ENCODE data around the gene PTPRD. TPM values are rescaled to one million over a fixed set of nuclear protein-coding genes. Genes with fewer than 3 reads are reported as not detected.

PTPRD gene
- total RNA-seq, 4 donors from 2014 or later, result 85.8 to 169 (median 135) TPM

DNA sequence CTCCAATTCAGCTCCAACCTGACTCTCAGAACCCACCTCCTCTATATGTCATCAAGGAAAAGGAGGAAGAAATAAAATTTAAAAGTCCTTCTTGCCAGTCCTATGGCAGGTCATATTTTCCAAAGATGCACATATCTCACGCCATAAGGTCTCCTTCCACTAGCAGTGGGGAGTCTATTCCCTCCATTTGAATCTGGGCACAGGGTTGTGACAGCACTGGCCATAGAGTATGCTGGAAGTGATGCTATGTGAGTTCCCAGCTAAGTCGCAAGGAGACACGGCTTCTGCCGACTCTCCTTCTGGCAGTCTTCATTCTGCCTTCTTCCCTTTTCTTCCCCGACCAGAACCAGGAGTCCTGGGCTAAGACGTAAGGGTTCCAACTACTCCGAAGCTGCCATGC is 1929.3 kb downstream of the PTPRD start:
- no peak for DNase-seq
- Histone ChIP-seq H3K27ac (no peak overlapping the region), H3K4me1 (no peaks in the 10 kb centered on the region), H3K27me3 (no peaks in the 10 kb centered on the region), H3K36me3 (no peaks in the 10 kb centered on the region), H3K9me3 (no peaks in the 10 kb centered on the region), H3K4me3 (no peak overlapping the region)
- TF ChIP-seq POLR2A (IDR thresholded peaks at IDR 0.05), result no peak
- TF ChIP-seq, protein P1, sequence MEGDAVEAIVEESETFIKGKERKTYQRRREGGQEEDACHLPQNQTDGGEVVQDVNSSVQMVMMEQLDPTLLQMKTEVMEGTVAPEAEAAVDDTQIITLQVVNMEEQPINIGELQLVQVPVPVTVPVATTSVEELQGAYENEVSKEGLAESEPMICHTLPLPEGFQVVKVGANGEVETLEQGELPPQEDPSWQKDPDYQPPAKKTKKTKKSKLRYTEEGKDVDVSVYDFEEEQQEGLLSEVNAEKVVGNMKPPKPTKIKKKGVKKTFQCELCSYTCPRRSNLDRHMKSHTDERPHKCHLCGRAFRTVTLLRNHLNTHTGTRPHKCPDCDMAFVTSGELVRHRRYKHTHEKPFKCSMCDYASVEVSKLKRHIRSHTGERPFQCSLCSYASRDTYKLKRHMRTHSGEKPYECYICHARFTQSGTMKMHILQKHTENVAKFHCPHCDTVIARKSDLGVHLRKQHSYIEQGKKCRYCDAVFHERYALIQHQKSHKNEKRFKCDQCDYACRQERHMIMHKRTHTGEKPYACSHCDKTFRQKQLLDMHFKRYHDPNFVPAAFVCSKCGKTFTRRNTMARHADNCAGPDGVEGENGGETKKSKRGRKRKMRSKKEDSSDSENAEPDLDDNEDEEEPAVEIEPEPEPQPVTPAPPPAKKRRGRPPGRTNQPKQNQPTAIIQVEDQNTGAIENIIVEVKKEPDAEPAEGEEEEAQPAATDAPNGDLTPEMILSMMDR (IDR thresholded peaks at IDR 0.05), result no peak

DNA sequence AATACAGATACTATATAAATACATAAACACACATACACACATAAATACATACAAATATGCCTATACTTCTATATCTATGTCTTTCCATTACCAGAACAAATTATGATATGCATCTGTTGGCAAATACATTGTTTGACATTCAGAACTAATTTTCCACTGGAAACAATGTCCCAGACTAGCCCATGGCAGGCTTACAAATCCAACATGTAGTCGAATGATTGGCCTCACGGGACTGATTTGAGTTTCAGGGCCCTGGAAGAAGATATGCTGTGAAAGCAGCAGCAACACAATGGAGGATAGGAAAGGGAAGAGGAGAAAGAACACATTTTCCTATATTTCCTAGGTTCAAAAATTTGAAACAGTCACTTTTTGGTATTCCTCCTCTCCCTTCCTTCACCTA is 1932.1 kb downstream of the PTPRD start:
- no peaks in the 10 kb centered on the region for H3K36me3 ChIP-seq
- H3K27me3 ChIP-seq, result no peaks in the 10 kb centered on the region
- H3K4me3 ChIP-seq, result no peak overlapping the region
- H3K4me1 ChIP-seq, result no peaks in the 10 kb centered on the region
- DNase-seq, result no peak
- TF ChIP-seq POLR2A (IDR thresholded peaks at IDR 0.05), result no peak
- TF ChIP-seq, protein P1 (IDR thresholded peaks at IDR 0.05), result no peak
- no peak overlapping the region for H3K27ac ChIP-seq
- no peaks in the 10 kb centered on the region for H3K9me3 ChIP-seq

DNA sequence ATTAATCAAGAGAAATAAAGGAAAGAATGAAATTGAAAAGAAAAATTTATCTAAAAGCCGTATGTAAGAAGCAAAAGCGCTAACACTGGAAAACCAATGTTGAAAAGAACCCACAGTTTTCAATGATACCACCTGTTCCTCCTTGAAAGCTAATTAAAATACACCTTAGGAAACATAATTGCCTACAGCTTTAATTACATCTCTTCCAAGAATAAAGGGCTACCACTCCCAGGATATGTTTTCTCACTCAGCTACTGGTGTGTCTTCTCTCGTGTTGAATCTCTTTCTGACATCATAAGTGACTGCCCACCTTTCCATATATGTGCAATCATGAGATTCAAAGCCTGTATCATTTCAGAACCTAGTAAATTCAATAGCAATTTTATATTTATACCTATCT is 1932.6 kb downstream of the PTPRD start:
- no peaks in the 10 kb centered on the region for H3K27me3 ChIP-seq
- H3K36me3 ChIP-seq, result no peaks in the 10 kb centered on the region
- H3K9me3 ChIP-seq, result no peaks in the 10 kb centered on the region
- no peak overlapping the region for H3K27ac ChIP-seq
- no peak for DNase-seq
- no peaks in the 10 kb centered on the region for H3K4me1 ChIP-seq
- TF ChIP-seq, protein P1 (IDR thresholded peaks at IDR 0.05), result no peak
- no peak for TF ChIP-seq POLR2A (IDR thresholded peaks at IDR 0.05)
- H3K4me3 ChIP-seq, result no peak overlapping the region

DNA sequence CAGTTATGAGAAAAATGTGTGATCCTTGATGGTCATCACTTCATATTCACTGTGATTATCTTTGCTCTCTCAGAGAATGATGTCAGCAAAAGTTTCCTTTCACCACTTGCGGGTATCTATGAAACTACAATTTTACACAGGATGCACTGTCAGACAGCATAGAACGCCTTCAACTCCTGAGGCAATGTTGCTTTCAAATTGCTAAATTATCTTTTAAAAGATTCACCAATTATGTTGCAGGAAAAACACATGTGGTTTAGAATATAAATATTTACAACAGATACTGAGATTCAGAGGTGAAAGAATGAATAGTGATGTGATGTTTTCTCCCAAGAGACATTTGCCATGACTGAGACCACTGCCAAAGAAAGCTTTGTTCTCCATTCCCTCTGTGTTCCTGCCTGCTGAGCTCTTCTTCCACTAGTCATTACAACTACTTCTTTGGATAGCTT is 1933.4 kb downstream of the PTPRD start:
- no peaks in the 10 kb centered on the region for H3K9me3 ChIP-seq
- H3K4me1 ChIP-seq, result no peaks in the 10 kb centered on the region
- DNase-seq, result no peak
- TF ChIP-seq, protein P1 (IDR thresholded peaks at IDR 0.05), result no peak
- TF ChIP-seq POLR2A (IDR thresholded peaks at IDR 0.05), result no peak
- no peaks in the 10 kb centered on the region for H3K36me3 ChIP-seq
- no peaks in the 10 kb centered on the region for H3K27me3 ChIP-seq
- H3K27ac ChIP-seq, result no peak overlapping the region
- no peak overlapping the region for H3K4me3 ChIP-seq

DNA sequence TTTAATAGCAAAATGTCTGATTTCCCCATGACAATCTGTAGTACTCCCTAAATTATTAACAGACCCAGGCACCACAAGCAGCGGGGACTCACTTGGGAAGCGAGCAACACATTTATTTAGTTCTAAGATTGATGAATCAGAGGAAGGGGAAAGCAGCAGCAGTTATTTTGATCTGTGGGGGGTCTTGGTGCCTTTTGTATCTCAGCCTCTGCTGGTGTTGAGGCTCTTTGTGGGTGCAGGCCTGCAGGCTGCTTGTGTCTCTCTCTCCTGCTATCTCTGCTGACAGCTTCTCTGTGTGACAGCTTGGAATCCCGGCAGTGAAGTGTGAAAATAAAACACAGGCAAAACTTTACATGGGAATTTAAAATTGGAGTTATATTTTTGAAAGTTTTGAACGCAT is 1935.1 kb downstream of the PTPRD start:
- Histone ChIP-seq H3K27me3 (no peaks in the 10 kb centered on the region), H3K27ac (no peak overlapping the region), H3K4me3 (no peak overlapping the region), H3K36me3 (no peaks in the 10 kb centered on the region), H3K4me1 (no peaks in the 10 kb centered on the region), H3K9me3 (no peaks in the 10 kb centered on the region)
- TF ChIP-seq, protein P1 (IDR thresholded peaks at IDR 0.05), result no peak
- no peak for TF ChIP-seq POLR2A (IDR thresholded peaks at IDR 0.05)
- DNase-seq, result no peak

DNA sequence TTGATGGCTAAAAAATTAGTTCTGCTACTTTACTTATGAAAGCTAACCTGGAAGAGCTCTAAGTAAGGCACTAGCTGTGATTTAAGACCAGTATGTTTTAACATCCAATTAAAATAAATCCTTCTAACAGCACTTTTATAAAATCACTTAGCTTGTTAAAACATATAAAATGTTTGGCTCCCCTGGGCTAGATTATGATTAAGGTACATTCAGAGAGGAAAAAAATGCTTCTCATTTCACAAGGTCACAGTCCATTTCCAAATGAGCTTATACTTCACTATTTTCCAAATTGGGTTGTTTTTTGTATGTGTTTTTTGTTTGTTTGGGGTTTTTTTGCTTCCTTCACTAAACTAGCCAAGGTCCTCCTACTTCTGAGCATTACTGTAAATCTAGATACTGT is 1938.3 kb downstream of the PTPRD start:
- TF ChIP-seq, protein P1 (IDR thresholded peaks at IDR 0.05), result no peak
- no peak for TF ChIP-seq POLR2A (IDR thresholded peaks at IDR 0.05)
- Histone ChIP-seq H3K4me1 (no peaks in the 10 kb centered on the region), H3K36me3 (no peaks in the 10 kb centered on the region), H3K4me3 (no peak overlapping the region), H3K9me3 (no peaks in the 10 kb centered on the region), H3K27me3 (no peaks in the 10 kb centered on the region), H3K27ac (no peak overlapping the region)
- no peak for DNase-seq

All from Peyer's patch (tissue), 4 donors.